Dermis microvascular lymphatic vessel endothelial cell (primary cell): ENCODE measurements around the gene BICD2. TPM values are rescaled to one million over a fixed set of nuclear protein-coding genes. Genes with fewer than 3 reads are reported as not detected.
"Not testable (repeated sequence)": the region's sequence is repeated elsewhere in the genome, so short reads cannot be mapped to it uniquely, and the experiment has no call there.

Experiments
- DNase-seq, 2 donors: peaks; one replicate each; pipeline versions ENCODE4 v3.0.0 to v3.0.0-alpha.2; 2010; ENCODE audit warnings: low read depth in 2 of 2
- total RNA-seq: library from RNA; depleted of rRNA; stranded (reverse); fragments of >200 nt; gene quantifications from 2 replicates; pipeline ENCODE4 v1.2.1, GENCODE V29; 2014

BICD2 gene
- total RNA-seq, result 34.0 and 46.5 TPM in 2 replicates

GRCh38 chr9:92764381-92764987 lies at the start of gene BICD2:
TSS of gene BICD2 (minus strand) at chr9:92764833. CDS start at chr9:92764744, 89 bp downstream.
- no peak for DNase-seq

GRCh38 chr9:92809629-92810326 lies 45.1 kb upstream of the BICD2 start:
- not testable (repeated sequence) for DNase-seq

DNA sequence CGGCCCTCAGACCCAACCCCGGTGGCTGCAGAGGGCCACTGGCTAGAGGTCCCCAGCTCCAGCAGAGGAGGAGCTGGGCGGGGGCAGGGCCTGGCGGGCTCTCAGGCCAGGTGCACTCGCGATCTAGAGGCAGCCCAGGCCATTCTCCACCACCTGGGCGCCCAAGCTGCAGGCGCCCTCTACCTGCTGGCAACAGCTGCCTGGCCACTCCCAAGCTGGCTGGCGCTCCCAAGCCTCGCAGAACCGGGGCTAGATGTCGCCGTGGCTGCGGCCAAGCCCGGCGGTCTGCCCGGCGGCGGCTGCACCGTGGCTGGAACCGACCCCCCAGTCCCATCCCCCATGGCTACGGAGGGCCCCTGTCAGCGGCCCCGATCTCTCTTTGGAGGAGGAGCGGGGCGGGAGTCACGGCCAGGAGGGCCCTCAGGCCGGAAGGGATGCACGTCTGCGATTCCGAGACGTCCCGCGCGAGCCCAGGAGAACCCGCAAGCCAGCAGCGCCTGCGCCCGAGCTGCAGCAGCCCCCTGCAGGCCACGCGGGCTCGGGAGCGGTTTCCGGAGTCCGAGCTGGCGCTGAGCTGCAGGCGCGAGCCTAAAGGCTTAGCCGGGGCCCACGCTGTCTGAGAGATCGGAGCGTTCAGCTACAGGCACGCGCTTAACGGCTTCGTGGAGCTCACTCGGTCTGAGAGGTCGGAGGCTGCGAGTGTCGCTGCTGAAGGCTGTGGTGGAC lies 44.3 kb upstream of the BICD2 start:
- DNase-seq, result peak; percentile 7 to 68

DNA sequence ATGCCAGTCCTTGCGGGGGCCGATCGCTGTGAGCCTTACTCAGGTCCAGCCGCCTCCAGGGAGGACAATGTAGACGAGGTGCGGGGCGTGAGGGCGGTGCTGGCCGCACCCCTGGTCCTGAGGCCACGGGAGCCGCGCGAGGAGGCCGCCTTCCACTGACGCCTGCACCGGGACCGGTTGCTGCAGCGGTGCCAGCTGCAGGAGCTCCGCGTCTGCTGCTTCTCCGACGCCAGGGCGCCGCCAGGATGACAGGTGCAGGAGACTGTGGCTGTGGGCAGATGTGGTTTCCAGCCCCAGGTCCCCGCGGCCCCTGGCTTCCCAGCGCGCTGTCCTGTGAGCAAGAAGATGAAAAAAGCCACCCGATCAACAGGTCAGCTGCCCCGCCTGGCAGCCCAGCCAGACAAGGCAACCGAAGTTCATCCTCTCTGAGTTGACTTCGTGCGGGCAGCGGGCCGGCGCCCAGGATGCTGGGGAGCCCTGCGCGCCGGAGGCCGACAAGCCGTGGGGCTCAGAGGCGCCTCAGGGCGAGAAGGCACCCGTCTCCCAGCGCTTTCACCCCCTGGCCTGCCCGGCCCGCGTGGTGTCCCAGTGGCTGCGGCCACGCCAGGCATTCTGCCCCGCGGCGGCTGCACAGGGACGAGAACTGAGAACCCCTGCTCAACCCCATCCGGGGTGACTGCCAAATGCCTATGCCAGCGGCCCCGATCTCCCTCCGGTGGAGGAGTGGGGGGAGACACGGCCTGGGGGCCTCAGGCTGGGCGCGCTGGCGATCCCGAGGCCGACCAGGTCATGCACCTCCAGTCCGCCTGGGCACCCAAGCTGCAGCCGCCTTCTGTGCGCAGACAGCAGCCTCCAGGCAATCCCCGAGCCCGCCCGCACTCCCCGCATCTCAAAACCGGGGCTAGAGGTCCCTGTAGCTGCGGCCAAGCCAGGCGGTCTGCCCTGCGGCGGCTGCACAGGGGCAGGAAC lies 43.4 kb upstream of the BICD2 start:
- DNase-seq, result no peak

DNA sequence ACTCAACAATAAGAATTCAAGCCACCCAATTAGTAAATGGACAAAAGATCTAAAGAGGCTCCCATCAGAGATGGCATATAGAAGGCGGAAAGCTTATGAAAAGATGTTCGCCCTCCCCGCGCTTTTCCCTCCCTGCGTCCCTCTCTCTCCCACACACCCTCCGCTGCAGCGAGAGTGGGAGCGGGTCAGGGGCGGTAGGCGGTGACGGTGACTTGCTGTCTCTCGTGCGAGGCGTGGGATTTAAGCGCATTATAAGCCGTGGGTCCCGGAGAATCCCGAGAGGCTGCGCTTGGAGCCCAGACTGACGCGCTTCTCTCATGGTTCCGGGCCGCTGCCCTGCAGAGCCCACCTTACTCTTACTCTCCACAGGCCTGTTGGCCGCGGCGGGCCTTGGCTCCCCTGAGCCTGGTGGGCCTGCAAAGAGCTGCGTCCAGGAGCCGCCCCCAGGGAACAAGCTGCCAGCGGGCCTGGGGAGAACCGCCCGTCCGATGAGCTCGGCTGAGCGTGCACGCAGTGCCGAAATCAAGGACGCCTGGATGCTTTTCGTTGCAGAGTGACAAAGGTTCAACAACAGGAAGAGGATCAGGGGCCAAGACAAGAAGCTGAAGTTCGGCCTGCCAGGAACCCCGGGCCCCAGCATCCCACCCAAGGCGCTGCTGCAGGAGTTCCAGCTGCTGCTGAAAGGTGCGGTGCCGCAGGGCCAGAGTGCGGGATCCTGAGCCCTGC lies 42.6 kb upstream of the BICD2 start:
- DNase-seq, result no peak

DNA sequence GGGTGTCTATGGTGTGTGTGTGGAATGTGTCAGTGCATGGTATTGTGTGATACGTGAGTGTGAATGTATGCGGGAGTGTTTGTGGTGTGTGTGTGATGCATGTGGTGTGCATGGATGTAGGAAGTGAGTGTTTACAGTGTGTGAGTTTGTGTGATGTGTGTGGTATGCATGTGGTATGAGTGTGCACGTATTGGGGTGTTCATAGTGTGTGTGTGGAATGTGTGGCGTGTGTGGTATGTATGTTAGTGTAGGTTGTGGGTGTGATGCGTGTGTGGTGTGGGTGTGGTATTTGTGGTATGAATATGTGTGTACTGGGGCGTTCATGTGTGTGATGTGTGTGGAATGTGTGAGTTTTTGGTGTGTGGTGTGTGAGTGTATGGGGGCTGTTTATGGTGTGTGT lies 40.1 kb upstream of the BICD2 start:
- no peak for DNase-seq

GRCh38 chr9:92798358-92798757 lies 33.7 kb upstream of the BICD2 start:
- DNase-seq, result no peak

DNA sequence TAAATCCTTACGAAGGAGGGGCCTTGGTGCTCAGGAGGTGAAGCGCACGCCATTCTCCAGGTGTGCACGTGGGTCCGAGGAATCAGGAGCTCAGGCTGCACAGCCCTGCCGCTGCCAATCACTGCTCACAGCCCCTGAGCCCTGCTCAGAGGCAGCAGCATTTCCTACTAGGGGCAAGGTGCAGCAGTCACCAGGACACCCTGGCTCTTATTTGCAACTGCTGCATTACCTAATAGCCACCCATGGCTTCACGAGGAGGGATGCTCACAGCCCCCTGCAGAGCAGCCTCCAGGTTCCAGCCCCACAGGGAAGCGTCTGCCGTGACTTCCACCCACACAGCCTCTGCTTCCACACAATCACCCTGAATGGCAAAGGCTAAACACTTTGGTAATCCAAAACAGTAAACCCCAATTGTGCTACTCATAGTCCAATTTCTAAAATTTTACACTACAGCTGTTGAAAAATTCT lies 31.7 kb upstream of the BICD2 start:
- not testable (repeated sequence) for DNase-seq

GRCh38 chr9:92795598-92796336 lies 31.1 kb upstream of the BICD2 start:
- no peak for DNase-seq

GRCh38 chr9:92795000-92795399 lies 30.4 kb upstream of the BICD2 start:
- no peak for DNase-seq

DNA sequence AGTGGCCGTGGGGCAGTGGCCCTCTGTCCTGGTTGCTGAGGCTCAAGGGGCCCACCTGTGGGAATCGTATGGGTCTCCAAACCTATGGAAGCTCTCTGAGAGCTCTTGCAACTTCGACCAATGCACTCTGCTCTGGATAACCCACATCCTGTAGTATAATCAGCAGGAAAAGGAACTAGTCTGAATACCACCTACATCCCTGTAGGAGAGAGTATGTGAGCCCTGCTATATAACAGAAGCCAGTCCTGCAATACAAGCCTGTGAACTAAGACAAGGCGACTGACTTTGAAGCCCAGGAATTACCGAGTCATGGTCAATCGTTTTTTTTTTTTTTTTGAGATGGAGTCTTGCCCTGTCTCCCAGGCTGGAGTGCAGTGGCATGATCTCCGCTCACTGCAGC lies 29.8 kb upstream of the BICD2 start:
- no peak for DNase-seq

- peak; percentile 75 to 81 for DNase-seq
Measured at GRCh38 chr9:92790542-92791527, 26.2 kb upstream of the BICD2 start.

GRCh38 chr9:92786298-92786697 lies 21.7 kb upstream of the BICD2 start:
- DNase-seq, result no peak

DNA sequence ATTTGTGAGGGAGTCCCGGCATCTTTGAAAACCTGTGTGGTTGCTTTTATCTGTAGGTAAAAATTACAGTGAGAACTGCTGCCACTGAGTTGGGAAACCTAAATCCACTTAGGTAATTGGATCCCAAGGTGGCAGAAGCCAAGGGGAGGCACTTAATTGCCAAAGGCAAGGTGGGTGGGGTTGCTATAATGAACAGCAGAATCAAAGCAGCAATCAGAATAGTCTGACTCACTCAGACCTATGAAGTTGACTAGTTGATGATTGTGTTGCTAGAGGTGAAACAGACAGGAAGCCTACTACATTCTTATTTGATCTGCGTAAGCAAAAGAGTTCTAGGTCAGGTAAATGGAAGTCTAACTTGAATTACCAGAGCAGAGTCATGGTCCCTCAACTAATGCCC lies 17.3 kb upstream of the BICD2 start:
- no peak for DNase-seq

DNA sequence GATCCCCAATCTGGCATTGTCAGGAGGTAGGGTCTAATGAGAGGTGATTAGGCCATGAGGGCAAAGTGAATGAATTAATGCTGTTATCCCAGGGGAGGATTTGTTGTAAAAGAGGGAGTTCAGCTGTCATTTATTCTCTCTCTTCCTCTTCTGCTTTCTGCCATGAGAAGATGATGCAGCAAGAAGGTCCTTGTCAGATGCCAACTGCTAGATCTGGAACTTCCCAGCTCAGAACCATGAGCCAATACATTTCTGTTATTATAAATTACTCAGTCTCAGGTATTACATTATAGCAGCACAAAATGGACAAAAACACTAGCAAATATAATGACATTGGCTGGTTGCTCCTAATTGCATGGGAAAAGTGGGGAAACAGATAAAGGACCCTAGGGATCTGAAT lies 15.6 kb upstream of the BICD2 start:
- no peak for DNase-seq

DNA sequence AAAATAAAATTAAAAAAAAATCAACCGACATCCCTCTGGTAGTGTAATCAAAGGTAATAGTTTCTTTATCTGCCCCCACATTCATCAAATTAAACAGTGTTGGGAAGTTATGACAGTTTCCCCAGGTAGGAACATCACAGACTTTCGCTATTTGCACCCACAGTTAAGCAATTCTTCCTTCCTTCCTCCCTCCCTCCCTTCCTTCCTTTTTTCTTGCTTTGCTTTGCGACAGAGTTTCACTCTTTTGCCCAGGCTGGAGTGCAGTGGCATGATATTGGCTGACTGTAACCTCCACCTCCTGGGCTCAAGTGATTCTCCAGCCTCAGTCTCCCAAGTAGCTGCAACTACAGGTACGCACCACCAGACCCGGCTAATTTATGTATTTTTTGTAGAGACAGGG lies 10.8 kb upstream of the BICD2 start:
- no peak for DNase-seq

DNA sequence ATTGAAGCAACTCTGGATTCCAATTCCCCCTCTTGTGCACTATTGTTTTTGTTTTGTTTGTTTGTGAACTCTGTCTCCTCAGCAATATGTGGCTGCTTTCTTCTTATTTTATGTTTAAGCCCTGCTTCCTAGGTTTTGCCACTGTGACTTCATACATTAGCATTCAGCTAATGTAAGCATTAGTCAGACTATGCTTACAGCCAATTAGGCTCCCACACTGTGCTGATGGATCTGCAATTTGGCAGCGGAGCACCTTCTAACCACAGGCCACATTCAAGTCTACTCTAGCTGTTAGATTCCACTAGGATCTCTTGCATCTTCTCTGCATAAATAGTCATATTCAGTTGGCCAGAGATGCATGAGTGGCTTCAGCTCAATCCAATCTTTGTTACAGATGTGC lies 9.6 kb upstream of the BICD2 start:
- no peak for DNase-seq

DNA sequence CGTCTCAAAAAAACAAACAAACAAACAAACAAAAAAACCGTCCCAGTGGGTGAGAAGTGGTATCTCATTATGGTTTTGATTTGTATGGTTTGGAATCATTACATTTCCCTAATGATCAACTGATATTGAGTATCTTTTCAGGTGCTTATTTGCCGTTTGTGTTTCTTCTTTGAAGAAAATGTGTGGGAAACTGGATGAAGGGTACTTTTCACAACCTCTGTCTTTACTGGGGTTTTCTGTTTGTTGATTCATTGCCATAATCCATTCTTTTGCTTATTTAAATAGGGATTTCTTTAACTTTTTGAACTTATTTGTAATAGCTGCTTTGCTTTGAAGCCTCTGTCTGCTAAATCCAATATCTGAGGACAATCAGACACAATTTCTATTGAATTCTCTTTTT lies 9.2 kb upstream of the BICD2 start:
- DNase-seq, result no peak

DNA sequence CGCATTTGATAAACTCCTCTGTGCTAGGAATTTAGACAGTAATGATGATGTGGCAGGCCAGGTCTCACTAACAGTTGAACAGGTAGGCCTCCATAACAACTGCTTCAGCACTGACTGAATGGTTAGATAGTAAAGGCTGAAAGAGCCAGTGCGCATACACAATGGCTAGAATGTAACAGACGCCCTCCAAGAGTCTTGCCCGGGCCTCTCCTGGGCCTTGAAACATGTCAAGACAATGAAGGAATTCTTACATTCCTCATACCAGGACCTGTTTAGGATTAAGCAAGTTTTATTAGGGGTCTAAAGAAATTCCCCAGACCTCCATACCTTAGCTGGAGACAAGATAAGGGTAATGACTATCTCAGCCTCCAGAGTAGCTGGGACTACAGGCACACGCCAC lies 6.7 kb upstream of the BICD2 start:
- DNase-seq, result no peak
